Hepatocyte (in vitro differentiated cells): ENCODE data around the gene GATA2. TPM values are rescaled to one million over a fixed set of nuclear protein-coding genes. Genes with fewer than 3 reads are reported as not detected.

Source experiments
- DNase-seq: peaks from one replicate; pipeline ENCODE4 v3.0.0-alpha.2; 2016; ENCODE audit warnings: low spot score
- H2AFZ ChIP-seq: fragments of 200-600 bp; sonication (generic); 2 replicates; pipeline ENCODE4 v1.6.0; 2016; ENCODE audit warnings: antibody characterized with exemption, mild to moderate bottlenecking
- H3K27ac ChIP-seq: fragments of 200-600 bp; sonication (generic); 2 replicates; pipeline ENCODE4 v1.5.1; 2016; ENCODE audit warnings: mild to moderate bottlenecking
- H3K27me3 ChIP-seq: fragments of 200-600 bp; sonication (generic); 2 replicates; pipeline ENCODE4 v1.6.1; 2016
- H3K36me3 ChIP-seq: fragments of 200-600 bp; sonication (generic); replicated peaks from 2 replicates; pipeline ENCODE4 v1.5.1; 2016; ENCODE audit warnings: low read depth; ENCODE audit not compliant: insufficient read depth
- H3K4me1 ChIP-seq: fragments of 200-600 bp; sonication (generic); 2 replicates; pipeline ENCODE4 v1.5.1; 2016; ENCODE audit warnings: mild to moderate bottlenecking, moderate library complexity; ENCODE audit not compliant: insufficient read depth
- H3K4me2 ChIP-seq: fragments of 200-600 bp; sonication (generic); 2 replicates; pipeline ENCODE4 v1.6.0; 2016
- H3K4me3 ChIP-seq: fragments of 200-600 bp; sonication (generic); 2 replicates; pipeline ENCODE4 v1.5.1; 2016; ENCODE audit warnings: mild to moderate bottlenecking
- H3K79me2 ChIP-seq: fragments of 200-600 bp; sonication (generic); 2 replicates; pipeline ENCODE4 v1.6.0; 2017; ENCODE audit warnings: mild to moderate bottlenecking
- H3K9me2 ChIP-seq: fragments of 200-600 bp; sonication (generic); replicated peaks from 2 replicates; pipeline ENCODE4 v1.6.0; 2017; ENCODE audit warnings: mild to moderate bottlenecking; ENCODE audit not compliant: insufficient read depth
- H3K9me3 ChIP-seq: fragments of 200-600 bp; sonication (generic); 2 replicates; pipeline ENCODE4 v1.5.1; 2016; ENCODE audit warnings: low read depth, mild to moderate bottlenecking
- H4K20me1 ChIP-seq: fragments of 200-600 bp; sonication (generic); 2 replicates; pipeline ENCODE4 v1.6.0; 2016; ENCODE audit warnings: mild to moderate bottlenecking; ENCODE audit not compliant: insufficient read depth, poor library complexity, severe bottlenecking
- EZH2 ChIP-seq: fragments of 200-600 bp; sonication (generic); IDR thresholded peaks from 2 replicates; pipeline ENCODE4 v1.6.1; 2016; ENCODE audit warnings: antibody characterized with exemption, mild to moderate bottlenecking, borderline replicate concordance
- EZH2phosphoT487 ChIP-seq: fragments of 200-600 bp; sonication (generic); IDR thresholded peaks from one replicate; pipeline ENCODE4 v1.6.1; 2018; ENCODE audit warnings: antibody characterized with exemption, mild to moderate bottlenecking, low read depth, moderate library complexity; ENCODE audit not compliant: unreplicated experiment, severe bottlenecking
- WGBS: methylation state at CpG from one replicate; pipeline ENCODE4 v1.1.6; 2016; ENCODE audit warnings: low lambda C conversion rate; ENCODE audit errors: missing lambda C conversion rate; 5-methylcytosine and 5-hydroxymethylcytosine counted together
- polyA plus RNA-seq: library from polyadenylated mRNA; unstranded; fragments of >200 nt; fragmentation: Nextera tagmentation; extraction: Ambion mirVana; gene quantifications from 2 replicates; pipeline ENCODE4 v1.2.1, GENCODE V29; 2016
- total RNA-seq: library from RNA; depleted of rRNA; stranded (reverse); fragments of >200 nt; gene quantifications from 2 replicates; pipeline ENCODE4 v1.2.3, GENCODE V29; 2014
- TF ChIP-seq, protein P1 (sequence below): fragments of 200-600 bp; sonication (generic); IDR thresholded peaks from 2 replicates; pipeline ENCODE4 v1.5.1; 2016; ENCODE audit warnings: antibody characterized with exemption, mild to moderate bottlenecking; ENCODE audit not compliant: poor library complexity

Gene GATA2
- total and polyA plus RNA-seq, 2 experiments from 2014 or later = 2.4 to 2.6 TPM

GRCh38 chr3:128439226-128439625 is 53.8 kb downstream of the GATA2 start:
- no peaks in the 10 kb centered on the region for H3K9me2 ChIP-seq
- no peak overlapping the region for H3K4me3 ChIP-seq
- TF ChIP-seq, protein P1, sequence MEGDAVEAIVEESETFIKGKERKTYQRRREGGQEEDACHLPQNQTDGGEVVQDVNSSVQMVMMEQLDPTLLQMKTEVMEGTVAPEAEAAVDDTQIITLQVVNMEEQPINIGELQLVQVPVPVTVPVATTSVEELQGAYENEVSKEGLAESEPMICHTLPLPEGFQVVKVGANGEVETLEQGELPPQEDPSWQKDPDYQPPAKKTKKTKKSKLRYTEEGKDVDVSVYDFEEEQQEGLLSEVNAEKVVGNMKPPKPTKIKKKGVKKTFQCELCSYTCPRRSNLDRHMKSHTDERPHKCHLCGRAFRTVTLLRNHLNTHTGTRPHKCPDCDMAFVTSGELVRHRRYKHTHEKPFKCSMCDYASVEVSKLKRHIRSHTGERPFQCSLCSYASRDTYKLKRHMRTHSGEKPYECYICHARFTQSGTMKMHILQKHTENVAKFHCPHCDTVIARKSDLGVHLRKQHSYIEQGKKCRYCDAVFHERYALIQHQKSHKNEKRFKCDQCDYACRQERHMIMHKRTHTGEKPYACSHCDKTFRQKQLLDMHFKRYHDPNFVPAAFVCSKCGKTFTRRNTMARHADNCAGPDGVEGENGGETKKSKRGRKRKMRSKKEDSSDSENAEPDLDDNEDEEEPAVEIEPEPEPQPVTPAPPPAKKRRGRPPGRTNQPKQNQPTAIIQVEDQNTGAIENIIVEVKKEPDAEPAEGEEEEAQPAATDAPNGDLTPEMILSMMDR = no peak
- no peak for TF ChIP-seq EZH2phosphoT487
- TF ChIP-seq EZH2 = no peak
- peaks cover 6% of the 10 kb centered on the region for H3K27me3 ChIP-seq
- H3K4me1 ChIP-seq = no peaks in the 10 kb centered on the region
- H3K4me2 ChIP-seq = no peak overlapping the region
- 87% methylated on average over 3 of the region's 3 CpGs for WGBS
- no peaks in the 10 kb centered on the region for H3K36me3 ChIP-seq
- no peaks in the 10 kb centered on the region for H3K9me3 ChIP-seq
- H2AFZ ChIP-seq = no peak overlapping the region
- no peak overlapping the region for H3K27ac ChIP-seq
- H4K20me1 ChIP-seq = no peaks in the 10 kb centered on the region
- DNase-seq = no peak
- no peaks in the 10 kb centered on the region for H3K79me2 ChIP-seq

DNA sequence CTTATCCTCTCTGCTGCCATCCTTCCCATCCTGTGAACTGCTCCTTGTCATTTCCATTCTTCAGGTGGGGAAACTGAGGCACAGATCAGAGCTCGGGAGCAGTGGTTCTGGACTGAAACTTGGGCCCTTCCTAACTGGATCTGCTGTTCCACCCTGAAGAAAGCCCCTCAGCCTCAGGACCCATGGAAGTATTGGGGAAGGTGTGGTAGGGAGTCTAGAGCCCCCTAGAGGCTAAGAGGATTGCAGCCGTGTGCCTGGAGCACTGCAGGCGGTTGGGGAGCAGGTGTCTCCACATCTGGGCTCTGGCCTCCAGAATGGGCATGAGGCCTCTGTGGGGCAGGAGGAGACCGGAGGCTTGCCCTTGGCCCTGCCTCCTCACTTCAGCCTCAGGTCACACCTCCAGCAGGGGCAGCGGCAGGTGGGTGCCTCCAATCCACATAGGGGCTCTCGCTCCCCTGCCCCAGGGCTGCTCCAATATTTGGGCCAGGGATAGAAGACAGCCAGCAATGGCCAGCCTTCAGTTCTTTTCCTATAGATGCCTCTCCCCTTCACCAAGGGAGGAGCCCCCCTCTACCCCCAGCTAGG is 54.4 kb downstream of the GATA2 start:
- Histone ChIP-seq H3K9me2 (no peaks in the 10 kb centered on the region), H3K27me3 (peaks cover 13% of the 10 kb centered on the region), H4K20me1 (no peaks in the 10 kb centered on the region), H3K9me3 (no peaks in the 10 kb centered on the region), H3K79me2 (no peaks in the 10 kb centered on the region), H3K27ac (no peak overlapping the region), H3K4me3 (no peak overlapping the region), H3K4me2 (no peak overlapping the region), H3K36me3 (no peaks in the 10 kb centered on the region), H3K4me1 (no peaks in the 10 kb centered on the region), H2AFZ (no peak overlapping the region)
- no peak for DNase-seq
- 69% methylated on average over 6 of the region's 6 CpGs for WGBS
- TF ChIP-seq EZH2 = no peak
- TF ChIP-seq, protein P1 = peak; percentile 12
- TF ChIP-seq EZH2phosphoT487 = no peak

DNA sequence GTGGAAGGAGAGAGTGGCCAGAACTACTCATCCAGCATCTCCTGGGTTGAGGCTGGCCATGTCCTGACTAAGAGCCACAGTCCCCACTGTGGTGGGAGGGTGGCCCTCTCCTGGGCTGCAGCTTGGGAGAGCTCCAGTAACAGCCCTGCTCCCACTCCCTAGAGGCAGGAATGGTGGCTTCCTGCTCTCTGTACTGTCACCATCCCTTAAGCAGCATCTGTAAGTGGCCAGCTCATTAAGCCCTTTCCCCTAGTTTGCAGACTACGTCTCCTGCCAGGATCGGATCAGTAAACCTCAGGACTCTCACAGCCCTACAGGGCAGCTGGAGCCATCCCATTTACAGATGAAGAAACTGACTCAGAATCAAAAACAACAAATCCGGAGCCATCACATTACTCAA is 56.8 kb downstream of the GATA2 start:
- Histone ChIP-seq H3K27me3 (peaks cover 35% of the 10 kb centered on the region), H3K27ac (no peak overlapping the region), H2AFZ (no peak overlapping the region), H3K9me2 (no peaks in the 10 kb centered on the region), H3K4me3 (no peak overlapping the region), H3K36me3 (no peaks in the 10 kb centered on the region), H3K4me1 (peaks cover 5% of the 10 kb centered on the region), H3K9me3 (no peaks in the 10 kb centered on the region), H3K4me2 (no peak overlapping the region), H3K79me2 (no peaks in the 10 kb centered on the region), H4K20me1 (no peaks in the 10 kb centered on the region)
- TF ChIP-seq, protein P1 = no peak
- TF ChIP-seq EZH2phosphoT487 (no peak), EZH2 (no peak)
- no peak for DNase-seq
- WGBS = 81% methylated on average over 3 of the region's 3 CpGs

DNA sequence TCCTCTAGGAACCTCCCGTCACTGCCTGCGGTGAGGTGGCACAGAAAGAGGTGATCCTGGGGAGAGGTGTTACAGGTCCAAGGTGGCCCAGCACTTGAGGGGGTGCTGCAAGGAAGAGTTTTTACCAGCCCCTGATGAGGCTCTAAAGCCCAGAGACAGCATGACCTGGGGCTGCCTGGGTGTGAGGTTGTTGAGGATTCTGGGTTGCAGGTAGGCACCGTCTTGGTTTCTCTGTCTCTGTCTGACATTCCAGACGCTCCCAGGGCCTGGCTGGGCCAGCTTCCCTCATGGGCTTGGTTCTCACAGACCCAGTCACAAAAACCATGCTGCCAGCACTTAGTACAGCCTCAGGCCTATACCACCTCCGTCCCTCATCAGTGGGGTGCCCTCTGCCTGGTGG is 57.4 kb downstream of the GATA2 start:
- Histone ChIP-seq H3K36me3 (no peaks in the 10 kb centered on the region), H3K27me3 (peaks cover 42% of the 10 kb centered on the region), H3K27ac (no peak overlapping the region), H3K9me3 (no peaks in the 10 kb centered on the region), H4K20me1 (no peaks in the 10 kb centered on the region), H3K4me2 (no peak overlapping the region), H2AFZ (no peak overlapping the region), H3K4me1 (peaks cover 5% of the 10 kb centered on the region), H3K4me3 (no peak overlapping the region), H3K79me2 (no peaks in the 10 kb centered on the region), H3K9me2 (no peaks in the 10 kb centered on the region)
- TF ChIP-seq, protein P1 = no peak
- TF ChIP-seq EZH2 = no peak
- TF ChIP-seq EZH2phosphoT487 = no peak
- no peak for DNase-seq
- WGBS = 80% methylated on average over 5 of the region's 5 CpGs
